Neural cell (in vitro differentiated cells): ENCODE measurements around the gene PDE7B. TPM values are rescaled to one million over a fixed set of nuclear protein-coding genes. Genes with fewer than 3 reads are reported as not detected.

Experiments used
- H2AFZ ChIP-seq: fragments of 200-600, 300-800 bp; sonication (generic), shearing (Covaris generic); 2 replicates; pipeline ENCODE4 v1.6.0; 2014; ENCODE audit warnings: low read depth, mild to moderate bottlenecking, antibody characterized with exemption, low read length, moderate library complexity
- H3F3A ChIP-seq: fragments of 200-600 bp; shearing (Covaris generic); 2 replicates; pipeline ENCODE4 v1.6.1; 2016; ENCODE audit warnings: mild to moderate bottlenecking, moderate library complexity, mixed read lengths, antibody characterized with exemption, low read length; ENCODE audit not compliant: insufficient read depth, poor library complexity, severe bottlenecking
- H3K27ac ChIP-seq: fragments of 200-600, 300-800 bp; sonication (generic), shearing (Covaris generic); 2 replicates; pipeline ENCODE4 v1.5.1; 2014; ENCODE audit warnings: mild to moderate bottlenecking, low read length, moderate library complexity
- H3K27me3 ChIP-seq: fragments of 300-800, 200-600 bp; sonication (generic), shearing (Covaris generic); 2 replicates; pipeline ENCODE4 v1.6.0; 2014; ENCODE audit warnings: mild to moderate bottlenecking, low read depth, low read length, moderate library complexity; ENCODE audit not compliant: insufficient read depth
- H3K36me3 ChIP-seq: fragments of 300-800, 200-600 bp; sonication (generic), shearing (Covaris generic); 2 replicates; pipeline ENCODE4 v1.5.1; 2014; ENCODE audit warnings: mild to moderate bottlenecking, antibody characterized with exemption, low read length, moderate library complexity; ENCODE audit not compliant: insufficient read depth
- H3K4me2 ChIP-seq: fragments of 300-800, 200-600 bp; sonication (generic), shearing (Covaris generic); 2 replicates; pipeline ENCODE4 v1.6.0; 2014; ENCODE audit warnings: mild to moderate bottlenecking, low read length
- H3K4me3 ChIP-seq: fragments of 300-800, 200-600 bp; sonication (generic), shearing (Covaris generic); 2 replicates; pipeline ENCODE4 v1.5.1; 2014; ENCODE audit warnings: mild to moderate bottlenecking, low read length, moderate library complexity
- H3K79me2 ChIP-seq: fragments of 200-600 bp; shearing (Covaris generic); replicated peaks from 2 replicates; pipeline ENCODE4 v1.6.0; 2014; ENCODE audit warnings: mild to moderate bottlenecking, low read length, moderate library complexity; ENCODE audit not compliant: insufficient read depth
- H3K9ac ChIP-seq: fragments of 300-800, 200-600 bp; sonication (generic), shearing (Covaris generic); 2 replicates; pipeline ENCODE4 v1.6.1; 2016; ENCODE audit warnings: mild to moderate bottlenecking, low read length, mixed read lengths
- H3K9me2 ChIP-seq: fragments of 200-600 bp; shearing (Covaris generic); 2 replicates; pipeline ENCODE4 v1.6.1; 2016; ENCODE audit warnings: mild to moderate bottlenecking, low read length, mixed read lengths; ENCODE audit not compliant: insufficient read depth
- H3K9me3 ChIP-seq: fragments of 200-600, 300-800 bp; sonication (generic), shearing (Covaris generic); 2 replicates; pipeline ENCODE4 v1.6.1; 2016; ENCODE audit warnings: mild to moderate bottlenecking, mixed run types, low read length, moderate library complexity, mixed read lengths
- H4K20me1 ChIP-seq: fragments of 200-600 bp; shearing (Covaris generic); 2 replicates; pipeline ENCODE4 v1.6.1; 2016; ENCODE audit warnings: mild to moderate bottlenecking, mixed run types; ENCODE audit not compliant: insufficient read depth
- CTCF ChIP-seq: fragments of 450-650 bp; IDR thresholded peaks from 2 replicates; pipeline ENCODE4 v1.5.1; 2014; ENCODE audit warnings: antibody characterized with exemption, mild to moderate bottlenecking, moderate library complexity; ENCODE audit not compliant: poor library complexity, severe bottlenecking
- EP300 ChIP-seq: fragments of 450-650 bp; conservative IDR thresholded peaks from 2 replicates; pipeline ENCODE4 v1.6.1; 2014; ENCODE audit warnings: antibody characterized with exemption, mild to moderate bottlenecking, moderate library complexity; ENCODE audit not compliant: poor library complexity, severe bottlenecking
- EZH2 ChIP-seq: fragments of 200-600, 300-800 bp; shearing (Covaris generic), sonication (generic); IDR thresholded peaks from 2 replicates; pipeline ENCODE4 v1.6.1; 2014; ENCODE audit warnings: antibody characterized with exemption, low read length, borderline replicate concordance, mild to moderate bottlenecking; ENCODE audit not compliant: insufficient read depth, poor library complexity, severe bottlenecking
- MXI1 ChIP-seq: fragments of 450-650 bp; conservative IDR thresholded peaks from 2 replicates; pipeline ENCODE4 v1.6.1; 2014; ENCODE audit warnings: antibody characterized with exemption, mild to moderate bottlenecking; ENCODE audit not compliant: poor library complexity, severe bottlenecking
- POLR2AphosphoS5 ChIP-seq: IDR thresholded peaks from 2 replicates; pipeline ENCODE4 v1.6.1; 2012
- RAD21 ChIP-seq: fragments of 450-650 bp; conservative IDR thresholded peaks from 2 replicates; pipeline ENCODE4 v1.6.1; 2014; ENCODE audit warnings: antibody characterized with exemption, mild to moderate bottlenecking, moderate library complexity
- REST ChIP-seq: IDR thresholded peaks from 2 replicates; pipeline ENCODE4 v1.6.1; 2012; ENCODE audit warnings: borderline replicate concordance
- SMC3 ChIP-seq: fragments of 450-650 bp; conservative IDR thresholded peaks from 2 replicates; pipeline ENCODE4 v1.6.1; 2014; ENCODE audit warnings: antibody characterized with exemption, mild to moderate bottlenecking, moderate library complexity; ENCODE audit not compliant: poor library complexity
- TAF1 ChIP-seq: IDR thresholded peaks from 2 replicates; pipeline ENCODE4 v1.6.1; 2012; ENCODE audit warnings: low read depth
- polyA plus RNA-seq: library from polyadenylated mRNA; depleted of rRNA; stranded (reverse); fragments of >200 nt; gene quantifications from 2 replicates; pipeline ENCODE4 v1.2.3, GENCODE V29; 2014

Gene PDE7B
- polyA plus RNA-seq, 1 donor from 2014 or later = 5.9 TPM

- Histone ChIP-seq H3K9me3 (no peaks in the 10 kb centered on the region), H3F3A (no peaks in the 10 kb centered on the region), H3K9ac (no peak overlapping the region), H2AFZ (no peak overlapping the region), H4K20me1 (no peaks in the 10 kb centered on the region), H3K9me2 (no peaks in the 10 kb centered on the region), H3K27me3 (no peaks in the 10 kb centered on the region), H3K79me2 (no peaks in the 10 kb centered on the region), H3K4me3 (no peak overlapping the region), H3K36me3 (no peaks in the 10 kb centered on the region), H3K27ac (no peak overlapping the region), H3K4me2 (no peak overlapping the region)
- no peak for TF ChIP-seq RAD21
- TF ChIP-seq REST = no peak
- no peak for TF ChIP-seq MXI1
- no peak for TF ChIP-seq CTCF
- TF ChIP-seq EZH2 = no peak
- TF ChIP-seq TAF1 = no peak
- TF ChIP-seq SMC3 = no peak
- no peak for TF ChIP-seq EP300
- no peak for TF ChIP-seq POLR2AphosphoS5
These were observed 315.3 kb downstream of the PDE7B start for GRCh38 chr6:136166815-136167214.

GRCh38 chr6:136169394-136170148, 318.1 kb downstream of the PDE7B start:
- H3K79me2 ChIP-seq = no peaks in the 10 kb centered on the region
- no peak overlapping the region for H3K9ac ChIP-seq
- H3K4me3 ChIP-seq = no peak overlapping the region
- no peaks in the 10 kb centered on the region for H3K27me3 ChIP-seq
- no peaks in the 10 kb centered on the region for H3K36me3 ChIP-seq
- H3F3A ChIP-seq = no peaks in the 10 kb centered on the region
- no peak overlapping the region for H3K4me2 ChIP-seq
- no peaks in the 10 kb centered on the region for H3K9me3 ChIP-seq
- H3K27ac ChIP-seq = no peak overlapping the region
- no peaks in the 10 kb centered on the region for H3K9me2 ChIP-seq
- no peak overlapping the region for H2AFZ ChIP-seq
- no peak for TF ChIP-seq SMC3
- TF ChIP-seq CTCF = no peak
- TF ChIP-seq MXI1 = no peak
- no peak for TF ChIP-seq POLR2AphosphoS5
- no peak for TF ChIP-seq EZH2
- TF ChIP-seq REST = no peak
- TF ChIP-seq TAF1 = no peak
- no peak for TF ChIP-seq EP300
- TF ChIP-seq RAD21 = no peak
- H4K20me1 ChIP-seq = no peaks in the 10 kb centered on the region
